GM21529 (cell line): Measurements from ENCODE around the gene DAO.
"Not testable (repeated sequence)": the region's sequence is repeated elsewhere in the genome, so short reads cannot be mapped to it uniquely, and the experiment has no call there.

Experiments
- ATAC-seq: cut with Tn5 transposase; IDR thresholded peaks from one replicate; pipeline ENCODE4 v1.9.1; 2021; ENCODE audit not compliant: unreplicated experiment

DAO gene

GRCh38 chr12:108879615-108880254 lies at the start of gene DAO:
DAO (plus strand) TSS chr12:108880092; CDS start chr12:108885007, 4,915 bp downstream.
- no peak for ATAC-seq

GRCh38 chr12:108831309-108831991 lies 48.4 kb upstream of the DAO start:
- peak; percentile 69 for ATAC-seq

GRCh38 chr12:108832208-108832607 lies 47.7 kb upstream of the DAO start:
- no peak for ATAC-seq

- ATAC-seq, result no peak
Observed at GRCh38 chr12:108832730-108833354, 47.0 kb upstream of the DAO start.

GRCh38 chr12:108833355-108833733 lies 46.5 kb upstream of the DAO start:
- no peak for ATAC-seq

GRCh38 chr12:108833757-108834472 lies 46.0 kb upstream of the DAO start:
- ATAC-seq, result no peak

- no peak for ATAC-seq
Observed at GRCh38 chr12:108835860-108836634, 43.8 kb upstream of the DAO start.

GRCh38 chr12:108837239-108837638 lies 42.7 kb upstream of the DAO start:
- ATAC-seq, result no peak

- ATAC-seq, result no peak
Observed at GRCh38 chr12:108837680-108838079, 42.2 kb upstream of the DAO start.

GRCh38 chr12:108838194-108839017 lies 41.5 kb upstream of the DAO start:
- ATAC-seq, result peak; percentile 96

- no peak for ATAC-seq
Observed at GRCh38 chr12:108839018-108839889, 40.6 kb upstream of the DAO start.

GRCh38 chr12:108839890-108840230 lies 40.0 kb upstream of the DAO start:
- ATAC-seq, result no peak

- ATAC-seq, result no peak
Observed at GRCh38 chr12:108840605-108841332, 39.1 kb upstream of the DAO start.

GRCh38 chr12:108841825-108842224 lies 38.1 kb upstream of the DAO start:
- ATAC-seq, result not testable (repeated sequence)

- no peak for ATAC-seq
Observed at GRCh38 chr12:108842361-108842760, 37.5 kb upstream of the DAO start.

- no peak for ATAC-seq
Observed at GRCh38 chr12:108843187-108843586, 36.7 kb upstream of the DAO start.

- ATAC-seq, result no peak
Observed at GRCh38 chr12:108845696-108846095, 34.2 kb upstream of the DAO start.

GRCh38 chr12:108846290-108846701 lies 33.6 kb upstream of the DAO start:
- no peak for ATAC-seq
